HG03575 (cell line): Measurements from ENCODE around the gene CAMK2N2.

Experiments
- ATAC-seq: cut with Tn5 transposase; IDR thresholded peaks from one replicate; pipeline ENCODE4 v1.9.1; 2021; ENCODE audit not compliant: unreplicated experiment, insufficient number of reproducible peaks, low FRiP score; ENCODE audit errors: extremely low read depth

CAMK2N2 gene

DNA sequence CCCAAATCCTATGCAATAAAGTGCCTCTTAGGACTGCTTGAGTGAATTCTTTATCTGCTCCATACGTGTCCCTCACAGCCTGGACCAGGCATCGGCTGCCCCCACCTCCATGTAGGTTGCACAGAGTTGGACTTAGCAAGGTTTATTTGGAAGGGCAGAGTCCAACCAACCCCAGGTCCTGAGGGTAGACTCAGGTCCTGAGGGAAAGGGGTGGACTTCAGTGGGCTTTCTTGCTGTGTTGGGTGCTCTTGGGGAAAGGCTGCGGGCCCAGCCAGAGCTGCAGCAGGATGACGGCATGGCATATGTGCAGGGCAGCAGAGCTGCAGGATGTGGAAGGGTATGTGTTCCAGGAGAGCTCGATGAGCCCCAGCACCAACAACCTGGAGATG lies 19.1 kb downstream of the CAMK2N2 start:
- no peak for ATAC-seq

- no peak for ATAC-seq
Measured at GRCh38 chr3:184241447-184242296, 19.7 kb downstream of the CAMK2N2 start.

GRCh38 chr3:184241141-184241446 lies 20.3 kb downstream of the CAMK2N2 start:
- ATAC-seq: no peak

- no peak for ATAC-seq
Measured at GRCh38 chr3:184240384-184241140, 20.8 kb downstream of the CAMK2N2 start.

DNA sequence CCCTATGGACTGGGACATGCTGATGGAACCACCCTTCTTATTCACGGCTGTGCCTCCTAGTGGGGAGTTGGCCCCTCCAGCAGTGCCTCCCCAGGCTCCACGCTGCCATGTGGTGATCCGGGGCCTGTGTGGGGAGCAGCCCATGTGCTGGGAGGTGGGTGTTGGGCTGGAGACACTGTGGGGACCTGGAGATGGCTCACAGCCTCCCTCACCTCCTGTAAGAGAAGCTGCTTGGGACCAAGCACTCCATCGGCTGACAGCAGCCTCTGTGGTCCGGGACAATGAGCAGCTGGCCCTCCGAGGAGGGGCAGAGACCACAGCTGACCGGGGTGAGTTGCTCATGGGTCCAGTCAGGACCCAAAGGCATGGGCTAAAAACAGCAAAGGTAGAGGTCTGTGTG lies 21.6 kb downstream of the CAMK2N2 start:
- ATAC-seq: no peak

- ATAC-seq: no peak
Measured at GRCh38 chr3:184239221-184239620, 22.1 kb downstream of the CAMK2N2 start.

DNA sequence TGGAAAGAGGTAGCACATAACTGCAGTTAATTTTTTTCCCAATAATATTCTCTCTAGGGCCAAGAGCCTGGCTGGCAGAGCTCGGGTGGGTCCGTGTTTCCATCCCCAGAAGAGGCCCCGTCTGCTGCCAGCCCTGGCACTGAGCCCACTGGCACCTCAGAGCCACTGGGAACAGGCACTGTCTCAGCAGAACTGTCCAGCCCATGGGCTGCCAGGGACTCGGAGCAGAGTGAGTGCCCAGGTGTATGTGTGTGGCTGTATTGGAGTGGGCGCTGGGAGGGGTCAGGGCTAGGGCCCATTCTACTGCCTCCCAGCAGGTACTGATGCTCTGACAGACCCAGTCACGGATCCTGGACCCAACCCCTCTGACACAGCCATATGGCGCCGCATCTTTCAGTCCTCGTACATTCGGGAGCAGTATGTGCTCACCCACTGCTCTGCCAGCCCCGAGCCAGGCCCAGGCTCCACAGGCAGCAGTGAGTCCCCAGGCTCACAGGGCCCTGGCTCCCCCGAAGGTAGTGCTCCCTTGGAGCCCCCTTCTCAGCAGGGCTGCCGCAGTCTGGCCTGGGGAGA lies 23.0 kb downstream of the CAMK2N2 start:
- no peak for ATAC-seq

DNA sequence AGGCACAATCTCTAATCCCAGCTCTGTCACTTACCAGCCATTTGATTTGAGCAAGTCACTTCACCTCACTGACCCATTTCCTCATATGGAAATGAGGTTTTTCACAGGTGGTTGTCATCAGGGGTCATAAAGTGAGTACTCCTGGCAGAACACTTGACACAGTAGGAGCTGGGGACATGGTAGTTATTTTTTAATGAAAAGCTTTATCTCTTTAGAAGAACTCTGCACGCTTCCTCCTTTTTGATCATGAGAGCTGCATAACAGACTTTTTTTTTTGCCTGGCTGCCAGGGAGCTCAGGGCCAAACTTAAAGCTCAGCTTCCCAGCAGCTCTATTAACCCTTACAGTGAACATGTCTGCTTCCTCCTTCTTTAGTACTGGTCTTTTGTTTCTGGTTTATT lies 23.5 kb downstream of the CAMK2N2 start:
- no peak for ATAC-seq

DNA sequence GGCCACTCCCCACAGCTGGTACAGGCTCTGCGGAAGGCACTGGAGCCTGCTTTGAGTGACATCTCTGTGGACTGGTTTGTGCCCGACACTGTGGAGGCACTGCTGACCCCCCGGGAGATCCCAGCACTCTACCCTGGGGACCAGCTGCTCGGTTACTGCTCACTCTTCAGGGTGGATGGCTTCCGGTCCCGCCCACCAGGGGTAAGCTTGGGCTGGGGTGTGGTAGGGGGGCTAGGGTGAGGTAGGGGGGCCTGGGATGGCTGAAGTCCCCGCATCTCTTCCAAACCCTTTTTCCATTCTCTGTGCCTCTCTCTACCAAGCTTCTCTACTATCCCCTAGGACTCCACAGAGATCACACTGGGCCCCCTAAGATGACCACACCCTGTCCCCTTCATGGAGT lies 24.1 kb downstream of the CAMK2N2 start:
- no peak for ATAC-seq

DNA sequence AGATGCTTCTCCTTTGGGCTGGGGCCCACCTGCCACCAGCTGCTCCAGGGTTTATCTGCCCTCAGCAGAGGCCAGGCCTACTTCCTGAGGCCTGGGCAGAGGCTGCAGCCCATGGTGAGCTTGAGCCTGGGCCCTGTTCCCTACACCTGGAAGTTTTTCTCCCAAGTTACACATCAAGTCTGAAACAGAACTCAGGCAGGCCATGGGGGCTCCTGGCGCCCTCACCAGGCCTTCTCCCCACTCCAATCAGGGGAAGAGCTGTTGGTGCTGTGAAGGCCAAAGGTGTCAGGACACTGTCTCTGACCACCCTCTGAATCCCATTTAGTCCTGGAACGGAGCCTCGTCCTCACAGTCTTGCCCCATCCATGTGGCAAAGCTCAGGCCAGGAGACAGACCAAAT lies 24.7 kb downstream of the CAMK2N2 start:
- ATAC-seq: no peak

GRCh38 chr3:184236033-184236410 lies 25.3 kb downstream of the CAMK2N2 start:
- no peak for ATAC-seq

DNA sequence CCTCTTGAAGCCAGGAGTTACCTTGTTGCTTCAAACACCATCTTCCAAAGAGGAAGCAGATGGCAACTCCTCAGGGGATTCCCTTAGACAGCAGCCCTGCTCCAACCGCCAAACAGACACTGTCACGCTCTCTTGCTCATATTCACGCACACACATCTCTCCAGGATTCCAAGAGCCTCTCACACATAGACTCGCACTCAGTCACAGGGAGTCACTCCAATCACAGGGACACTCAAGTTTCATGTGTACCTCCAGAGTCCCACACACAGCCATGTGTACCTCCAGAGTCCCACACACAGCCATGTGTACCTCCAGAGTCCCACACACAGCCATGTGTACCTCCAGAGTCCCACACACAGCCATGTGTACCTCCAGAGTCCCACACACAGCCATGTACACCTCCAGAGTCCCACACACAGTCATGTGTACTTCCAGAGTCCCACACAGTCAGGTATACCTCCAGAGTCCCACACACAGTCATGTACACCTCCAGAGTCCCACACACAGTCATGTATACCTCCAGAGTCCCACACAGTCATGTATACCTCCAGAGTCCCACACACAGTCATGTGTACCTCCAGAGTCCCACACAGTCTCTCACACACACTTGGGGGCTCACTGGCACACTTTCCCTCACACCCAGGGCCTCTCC lies 25.8 kb downstream of the CAMK2N2 start:
- ATAC-seq: no peak

- no peak for ATAC-seq
Measured at GRCh38 chr3:184234671-184235380, 26.5 kb downstream of the CAMK2N2 start.

- no peak for ATAC-seq
Measured at GRCh38 chr3:184234224-184234623, 27.1 kb downstream of the CAMK2N2 start.

DNA sequence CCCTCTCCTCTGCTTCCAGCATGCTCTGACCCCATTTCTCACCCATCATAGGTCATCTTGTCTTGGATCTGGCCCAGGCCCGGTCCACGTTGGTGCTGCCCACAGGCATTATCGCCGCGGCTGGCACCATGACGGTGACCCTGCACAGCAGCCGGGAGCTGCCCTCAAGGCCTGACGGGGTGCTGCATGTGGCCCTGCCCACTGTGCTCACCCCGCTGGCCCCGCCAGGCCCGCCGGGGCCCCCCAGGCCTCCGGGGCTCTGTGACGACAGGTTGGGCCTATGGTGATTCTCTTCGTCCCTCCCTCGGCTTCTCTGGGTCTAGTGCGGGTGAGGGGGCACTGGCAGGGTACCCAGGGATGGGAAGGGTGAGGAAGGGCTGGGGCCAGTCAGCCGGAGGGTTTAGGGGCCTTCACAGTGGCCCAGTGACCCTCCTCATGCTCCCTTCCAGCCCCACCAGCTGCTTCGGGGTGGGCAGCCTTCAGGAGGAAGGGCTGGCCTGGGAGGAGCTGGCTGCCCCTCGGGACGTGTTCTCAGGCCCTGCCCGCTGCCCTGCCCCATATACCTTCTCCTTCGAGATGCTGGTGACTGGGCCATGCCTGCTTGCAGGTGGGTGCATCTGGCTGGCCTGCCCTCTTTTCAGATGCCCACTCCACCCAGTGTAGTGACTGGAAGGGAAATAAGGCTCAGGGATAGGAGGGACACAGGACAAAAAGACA lies 28.1 kb downstream of the CAMK2N2 start:
- ATAC-seq: no peak

DNA sequence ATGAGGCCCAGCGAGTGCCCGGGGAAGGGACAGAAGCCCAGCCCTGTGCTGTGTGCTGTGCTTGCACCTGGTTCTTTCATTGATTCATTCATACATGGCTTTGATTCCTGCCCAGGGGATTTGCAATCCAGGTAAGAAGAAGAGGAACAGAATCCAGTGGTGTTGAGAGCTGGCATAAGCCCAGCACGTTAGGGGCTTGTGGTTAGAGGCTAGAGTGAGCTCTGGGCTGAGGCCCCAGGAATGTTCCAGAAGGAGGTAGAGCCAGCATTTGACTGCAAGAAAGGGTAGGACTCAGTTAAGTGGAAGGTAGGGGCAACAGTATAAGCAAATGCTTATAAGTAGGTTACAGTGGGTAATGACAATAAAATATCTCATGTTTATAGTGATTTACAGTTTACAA lies 29.7 kb downstream of the CAMK2N2 start:
- ATAC-seq: no peak

- no peak for ATAC-seq
Measured at GRCh38 chr3:184230603-184231528, 30.5 kb downstream of the CAMK2N2 start.
